Measurements from ENCODE around the gene SPATA31C1.

- TF ChIP-seq, protein P1, sequence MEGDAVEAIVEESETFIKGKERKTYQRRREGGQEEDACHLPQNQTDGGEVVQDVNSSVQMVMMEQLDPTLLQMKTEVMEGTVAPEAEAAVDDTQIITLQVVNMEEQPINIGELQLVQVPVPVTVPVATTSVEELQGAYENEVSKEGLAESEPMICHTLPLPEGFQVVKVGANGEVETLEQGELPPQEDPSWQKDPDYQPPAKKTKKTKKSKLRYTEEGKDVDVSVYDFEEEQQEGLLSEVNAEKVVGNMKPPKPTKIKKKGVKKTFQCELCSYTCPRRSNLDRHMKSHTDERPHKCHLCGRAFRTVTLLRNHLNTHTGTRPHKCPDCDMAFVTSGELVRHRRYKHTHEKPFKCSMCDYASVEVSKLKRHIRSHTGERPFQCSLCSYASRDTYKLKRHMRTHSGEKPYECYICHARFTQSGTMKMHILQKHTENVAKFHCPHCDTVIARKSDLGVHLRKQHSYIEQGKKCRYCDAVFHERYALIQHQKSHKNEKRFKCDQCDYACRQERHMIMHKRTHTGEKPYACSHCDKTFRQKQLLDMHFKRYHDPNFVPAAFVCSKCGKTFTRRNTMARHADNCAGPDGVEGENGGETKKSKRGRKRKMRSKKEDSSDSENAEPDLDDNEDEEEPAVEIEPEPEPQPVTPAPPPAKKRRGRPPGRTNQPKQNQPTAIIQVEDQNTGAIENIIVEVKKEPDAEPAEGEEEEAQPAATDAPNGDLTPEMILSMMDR (IDR thresholded peaks at IDR 0.05; ENCODE audit: insufficient read depth, low read length, poor library complexity, severe bottlenecking), result no peak
- no peak for TF ChIP-seq EZH2phosphoT487 (conservative IDR thresholded peaks at IDR 0.05; ENCODE audit: low read length)
Measured at GRCh38 chr9:87957839-87958238, 40.1 kb downstream of the SPATA31C1 start.
